GM20431 (cell line): ENCODE data around the gene MAP6.

Source experiments
- in situ Hi-C: fragments of 300-500 bp; cut with MseI, MboI; formaldehyde crosslinking; loops from one replicate; pipeline ENCODE4 v1.15.0; 2020; ENCODE audit warnings: low sequenced_read_pairs; ENCODE audit not compliant: unreplicated experiment

MAP6 gene

DNA sequence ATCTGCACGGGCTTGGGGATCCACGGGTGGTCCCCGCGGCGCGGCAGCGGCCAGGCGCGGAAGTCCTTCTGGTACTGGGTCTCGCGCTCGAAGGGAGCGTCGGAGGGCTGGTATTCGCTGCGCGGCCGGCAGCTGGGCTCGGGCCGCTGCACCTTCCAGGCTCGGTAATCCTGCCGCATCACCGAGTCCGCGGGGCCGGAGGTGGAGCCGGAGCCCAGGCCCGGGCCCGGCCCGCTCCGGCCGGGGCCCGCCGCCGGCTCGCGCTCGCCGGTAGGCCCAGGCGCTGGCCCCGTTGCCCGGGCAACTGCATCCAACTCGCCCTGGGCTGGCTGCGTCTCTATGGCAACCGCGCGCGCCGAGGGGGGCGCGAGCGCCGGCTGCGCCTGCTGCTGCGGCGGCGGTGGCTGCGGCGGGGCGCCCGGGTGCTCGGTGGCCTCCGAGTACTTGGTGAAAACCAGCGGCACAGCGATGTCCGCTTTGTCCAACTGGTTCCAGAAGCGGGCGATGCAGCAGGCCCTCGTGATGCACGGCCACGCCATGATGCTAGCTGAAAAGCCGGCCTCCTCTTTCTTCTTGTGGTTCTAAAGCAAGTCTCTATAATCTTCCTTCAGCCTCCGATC lies 897 bp downstream of the MAP6 start:
- in situ Hi-C loops = no loop called here

GRCh38 chr11:75667255-75667830 lies 1.5 kb downstream of the MAP6 start:
- in situ Hi-C loops = no loop called here

DNA sequence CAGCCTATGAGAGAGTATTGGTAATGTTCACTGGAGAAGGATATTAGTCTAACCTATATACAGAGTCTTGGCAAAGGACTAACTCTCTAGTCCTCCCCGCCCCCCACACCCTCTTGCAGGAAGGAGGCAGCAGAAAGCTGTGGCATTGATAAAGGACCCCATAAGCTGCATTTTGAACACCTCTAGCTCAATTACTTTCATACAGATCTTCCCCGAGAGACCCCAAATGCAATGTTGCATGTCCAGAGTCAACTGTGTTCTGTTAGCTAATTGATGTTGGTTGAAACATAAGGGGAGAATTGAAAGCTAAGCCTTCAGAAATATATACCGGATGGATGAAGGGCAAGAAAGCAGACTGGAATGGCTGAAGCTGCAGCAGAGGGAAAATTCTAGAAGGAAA lies 2.8 kb downstream of the MAP6 start:
- in situ Hi-C loops = no loop called here

DNA sequence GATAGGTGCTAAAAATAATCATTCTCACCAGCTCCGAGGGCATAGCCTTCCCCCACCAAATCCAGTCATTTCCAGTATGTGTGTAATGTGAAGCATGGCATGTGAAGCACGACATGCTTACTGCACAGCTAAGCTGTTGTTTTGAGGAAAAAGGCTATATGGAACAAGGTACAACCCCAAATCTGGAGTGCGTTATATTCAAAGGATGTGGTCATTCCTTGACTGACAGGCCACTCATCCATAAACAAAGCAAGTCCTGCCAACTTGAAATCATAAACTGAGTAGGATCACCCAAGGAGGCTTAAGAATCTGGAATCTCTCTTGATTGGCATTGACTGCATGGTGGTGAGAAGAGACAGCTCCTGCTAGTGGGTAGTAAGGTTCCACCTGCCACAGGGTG lies 3.7 kb downstream of the MAP6 start:
- in situ Hi-C loops = no loop called here

DNA sequence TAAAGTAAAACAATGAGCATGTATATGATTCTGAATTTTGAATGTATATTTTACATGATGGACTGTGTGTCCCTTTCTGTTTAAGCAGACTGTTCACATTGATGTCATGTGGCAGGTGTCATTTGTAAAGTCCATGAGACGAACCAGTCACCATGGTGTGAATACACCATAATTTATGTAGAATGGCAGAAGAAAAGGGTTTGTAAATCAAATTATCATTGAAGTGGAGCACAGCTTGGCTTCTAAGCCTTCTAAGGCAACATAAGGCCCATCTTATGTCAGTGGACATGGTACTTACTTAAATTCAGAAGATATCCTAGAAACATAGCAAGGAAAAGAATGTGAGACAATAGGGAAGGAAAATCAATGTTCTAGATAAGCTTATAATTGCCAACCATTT lies 4.4 kb downstream of the MAP6 start:
- in situ Hi-C loops = no loop called here

DNA sequence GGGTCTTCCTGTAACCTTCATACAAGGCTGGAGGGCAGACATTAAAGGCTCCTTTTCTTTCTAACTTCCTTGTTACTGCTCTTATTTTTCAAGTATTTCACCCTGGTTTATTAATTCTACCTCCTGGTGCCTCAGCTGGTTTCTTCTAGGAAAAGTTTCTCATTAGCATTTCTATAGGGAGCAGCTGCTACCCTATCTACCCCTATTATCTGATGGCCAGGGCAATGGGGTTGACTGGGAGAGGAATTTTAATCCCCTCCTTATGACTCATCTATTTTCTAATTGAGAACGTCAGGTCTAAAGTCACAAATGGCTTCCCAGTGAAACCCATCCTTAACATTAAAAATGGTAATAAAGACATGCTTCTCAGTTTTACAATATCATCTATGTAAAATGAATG lies 5.0 kb downstream of the MAP6 start:
- in situ Hi-C loops = no loop called here

DNA sequence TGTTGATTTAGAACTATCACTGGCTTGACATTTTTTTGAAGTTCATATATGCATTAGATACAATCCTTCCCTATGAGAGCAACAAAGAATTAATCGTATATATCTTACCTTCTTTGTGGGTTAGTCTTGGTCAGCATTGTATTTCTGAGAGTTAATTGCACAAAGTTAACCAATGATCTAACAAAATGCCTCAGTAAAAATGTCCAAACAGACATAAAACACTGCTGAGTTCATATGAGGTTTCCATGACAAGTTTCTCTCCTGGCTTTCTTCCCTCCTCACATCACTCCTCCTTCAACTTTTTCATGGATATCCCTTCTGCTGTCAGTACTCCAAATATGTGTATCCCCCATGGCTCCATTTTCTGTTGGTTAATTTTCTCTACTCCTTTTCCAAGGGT lies 9.0 kb downstream of the MAP6 start:
- in situ Hi-C loops = no loop called here

DNA sequence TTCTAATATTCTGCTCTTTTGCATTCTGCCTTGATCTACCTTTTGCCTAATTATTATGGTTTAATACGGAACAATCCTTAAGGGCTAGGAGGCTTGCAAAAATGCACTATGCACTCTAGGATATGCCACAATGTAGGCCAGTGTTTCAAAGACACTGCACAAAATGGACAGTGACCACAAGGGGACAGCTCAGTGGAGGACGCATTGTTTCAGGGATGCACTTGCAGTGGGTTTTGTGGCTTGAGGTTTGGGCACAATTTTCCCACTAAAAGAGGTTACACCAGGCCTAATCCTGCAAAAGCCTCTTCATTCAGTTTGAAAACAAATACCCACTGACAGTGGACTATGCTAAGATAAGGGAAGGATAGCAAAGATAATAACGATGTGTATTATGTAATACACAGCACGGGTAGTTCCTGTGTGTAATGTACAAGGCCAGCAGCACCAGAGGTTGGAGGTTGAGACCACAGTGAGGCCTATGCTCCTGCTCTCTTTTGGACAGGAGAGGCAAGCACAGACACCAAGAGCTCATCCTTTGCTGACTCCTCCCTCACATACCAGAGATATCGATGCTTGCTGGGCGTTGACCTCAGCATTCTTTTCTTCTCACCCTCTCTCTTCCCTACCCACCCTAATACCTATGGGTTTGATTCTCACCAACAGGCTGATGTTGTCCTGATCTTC lies 12.7 kb downstream of the MAP6 start:
- in situ Hi-C loops = no loop called here

GRCh38 chr11:75655605-75656004 lies 13.2 kb downstream of the MAP6 start:
- in situ Hi-C loops = no loop called here

DNA sequence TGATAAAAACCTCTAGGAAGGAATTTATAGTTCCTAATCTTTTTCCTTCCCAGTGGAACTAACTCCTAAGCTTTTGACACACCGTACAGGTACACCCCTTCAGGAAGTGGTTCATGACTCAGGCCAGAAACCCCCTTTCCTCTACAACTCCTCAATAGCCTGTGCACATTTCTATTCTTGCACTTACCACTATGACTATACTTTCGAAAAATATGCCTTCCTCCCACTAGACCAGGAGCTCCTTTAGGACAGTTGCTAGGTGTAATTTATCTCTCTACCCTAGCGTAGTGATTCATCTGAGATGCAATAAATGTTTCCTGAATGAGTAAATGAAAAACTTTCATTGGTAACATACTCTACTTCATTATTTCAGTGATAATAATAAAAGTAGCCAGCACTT lies 14.5 kb downstream of the MAP6 start:
- in situ Hi-C loops = no loop called here

DNA sequence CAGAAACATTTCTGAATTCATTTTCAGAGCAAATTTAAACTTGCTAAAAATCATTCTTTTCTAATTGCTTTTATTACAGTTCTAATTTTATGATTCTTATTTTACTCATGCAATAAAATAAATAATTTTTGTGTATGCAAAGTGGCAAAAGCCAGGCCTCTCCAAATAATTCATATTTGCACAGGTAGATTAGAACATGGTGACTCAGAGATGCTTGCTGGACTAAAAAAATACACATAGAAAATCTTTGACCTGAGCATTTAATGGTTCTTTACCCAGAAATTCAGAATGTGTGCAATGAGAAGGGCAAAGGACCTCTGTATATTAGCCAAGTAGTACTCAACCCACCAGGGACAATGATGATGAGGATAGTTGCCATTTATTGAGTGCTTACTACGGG lies 15.3 kb downstream of the MAP6 start:
- in situ Hi-C loops = no loop called here

- in situ Hi-C loops = no loop called here
These were observed 15.9 kb downstream of the MAP6 start for GRCh38 chr11:75652936-75653335.

DNA sequence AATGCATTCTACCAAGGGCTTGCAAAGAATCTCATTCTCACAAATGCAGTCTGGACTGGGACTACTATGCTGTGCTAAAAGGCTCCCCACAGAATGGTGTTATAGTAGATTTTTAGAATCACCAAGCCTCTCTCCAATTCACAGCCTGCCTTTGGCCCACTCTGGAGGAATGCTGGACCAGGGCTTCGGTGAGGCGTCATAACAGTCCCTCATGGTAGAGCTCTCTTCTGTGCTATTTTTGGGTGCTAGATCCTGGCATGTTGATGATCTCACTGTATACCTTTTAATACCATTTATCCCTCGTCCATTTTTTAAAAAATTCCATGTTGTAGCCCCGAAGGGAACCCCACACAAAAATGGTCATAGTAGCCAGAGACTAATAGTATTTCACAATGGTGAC lies 17.6 kb downstream of the MAP6 start:
- in situ Hi-C loops = no loop called here

GRCh38 chr11:75650167-75650723 lies 18.6 kb downstream of the MAP6 start:
- in situ Hi-C loops = no loop called here

DNA sequence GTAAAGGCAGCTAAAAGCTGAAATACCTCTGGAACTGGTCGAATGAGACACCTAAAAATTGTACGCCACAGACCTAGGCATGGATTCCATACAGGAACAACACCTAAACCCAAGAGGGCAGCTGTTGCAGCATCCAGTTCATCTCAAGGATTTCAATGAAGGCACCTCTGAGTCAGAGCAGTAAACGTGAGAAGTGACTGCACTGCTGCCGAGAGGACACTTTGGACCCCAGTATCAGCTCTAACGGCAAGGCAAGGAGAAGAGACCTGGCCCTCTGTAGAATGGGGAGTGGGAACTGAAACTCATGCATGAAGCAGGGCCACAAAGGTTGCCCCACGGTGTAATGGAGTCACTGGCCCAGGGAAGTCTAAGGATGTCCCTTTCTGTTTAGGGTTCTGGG lies 23.9 kb downstream of the MAP6 start:
- in situ Hi-C loops = no loop called here

DNA sequence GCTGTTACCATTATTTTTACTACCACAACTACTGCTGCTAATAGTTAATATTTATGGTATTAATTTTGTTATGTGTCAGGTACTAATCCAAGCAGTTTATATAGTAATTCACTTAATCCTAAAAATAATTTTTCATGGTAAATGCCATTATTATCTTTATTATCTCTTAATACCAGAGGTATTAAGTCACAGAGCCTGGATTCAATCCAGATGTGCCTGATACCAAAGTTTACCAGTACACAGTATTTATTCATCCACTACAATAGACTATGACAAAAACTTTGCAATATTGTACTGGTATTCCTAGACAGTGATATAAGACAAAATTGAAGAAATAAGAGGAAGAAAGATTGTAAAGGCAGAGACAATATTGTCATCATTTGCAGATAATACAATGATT lies 24.5 kb downstream of the MAP6 start:
- in situ Hi-C loops = no loop called here

- in situ Hi-C loops = no loop called here
These were observed 26.3 kb downstream of the MAP6 start for GRCh38 chr11:75642402-75643113.

DNA sequence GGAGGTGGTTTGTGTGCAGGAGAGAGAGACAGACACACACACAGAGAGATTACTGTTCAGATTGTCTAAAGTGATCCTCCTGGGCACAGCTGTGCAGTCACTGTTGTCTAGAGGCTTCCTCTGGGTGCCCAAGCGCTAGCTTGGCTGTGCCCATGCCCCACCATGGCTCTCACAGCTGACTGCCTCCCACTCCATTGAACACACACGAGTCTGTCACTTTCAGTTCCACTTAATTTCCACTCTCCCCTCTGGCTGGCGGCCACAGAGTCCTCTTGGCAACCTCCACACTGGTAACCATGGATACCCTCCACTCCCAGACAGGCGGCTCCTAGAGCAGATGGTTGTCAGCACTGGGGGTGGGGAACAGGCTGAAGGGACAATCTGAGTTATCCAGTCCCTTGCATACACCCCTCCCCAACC lies 29.1 kb downstream of the MAP6 start:
- in situ Hi-C loops = no loop called here

DNA sequence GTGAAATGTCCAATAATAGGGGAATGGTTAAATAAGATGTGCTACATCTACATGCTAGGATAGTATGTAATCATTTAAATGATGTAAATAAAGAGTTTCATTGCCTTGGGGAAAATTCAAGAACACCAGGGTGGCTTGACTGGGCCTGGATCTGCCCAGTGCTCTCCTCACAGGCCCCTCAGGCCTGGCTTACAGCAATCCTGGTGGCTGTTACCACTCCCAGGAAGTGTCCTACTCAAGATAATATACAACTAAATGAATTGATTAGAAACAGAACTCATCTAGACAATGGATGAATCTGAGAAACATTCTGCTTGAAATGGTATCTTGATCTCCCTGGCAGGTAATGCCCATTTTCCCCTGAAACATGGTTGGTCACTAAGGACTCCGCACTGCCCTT lies 30.8 kb downstream of the MAP6 start:
- in situ Hi-C loops = no loop called here

DNA sequence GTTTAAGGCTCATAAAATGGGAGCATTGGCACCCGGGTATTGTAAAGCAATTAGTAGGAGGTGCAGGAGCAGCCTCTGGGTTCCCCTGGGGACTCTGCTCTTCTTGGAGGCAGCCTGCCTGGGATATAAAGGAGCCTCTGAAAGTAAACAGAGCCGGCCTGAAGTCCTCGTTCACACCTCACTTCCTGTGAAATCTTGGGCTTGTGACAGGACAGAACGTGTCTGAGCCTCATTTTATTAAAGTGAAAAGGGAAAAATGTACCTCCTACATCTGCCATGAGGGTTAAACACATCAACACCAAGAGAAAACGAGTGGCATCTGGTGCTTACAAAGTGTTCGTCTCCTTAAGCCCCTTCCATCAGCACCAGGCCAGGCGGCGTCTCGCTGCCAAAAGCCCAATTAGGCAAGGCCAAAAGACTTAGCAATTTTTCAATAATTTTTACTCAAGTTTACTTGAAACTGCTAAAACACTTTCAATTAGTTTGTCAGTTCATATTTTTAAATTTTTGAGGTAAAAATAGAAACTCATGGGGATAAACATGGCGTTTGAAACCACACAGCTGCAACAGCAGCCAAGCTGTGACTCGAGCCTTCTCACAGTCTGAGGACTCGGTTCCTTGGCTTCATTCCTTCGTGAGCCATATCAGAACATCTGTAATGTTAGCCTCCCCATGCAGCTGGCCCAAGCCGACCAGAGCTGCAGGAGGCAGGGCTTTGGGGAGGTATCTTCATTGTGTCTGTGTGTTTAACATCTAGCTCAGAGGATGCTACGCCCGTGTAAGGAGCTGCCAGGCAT lies 33.6 kb downstream of the MAP6 start:
- in situ Hi-C loops = no loop called here
